Renal cortical epithelial cell (primary cell): ENCODE measurements around the gene RABGAP1. TPM values are rescaled to one million over a fixed set of nuclear protein-coding genes. Genes with fewer than 3 reads are reported as not detected.
A peak's percentile ranks its signal among the peaks of the same experiment; 100 is the strongest.

Source experiments
- DNase-seq: peaks from one replicate; pipeline ENCODE4 v3.0.0-alpha.2; 2011; ENCODE audit warnings: low read depth
- total RNA-seq: library from RNA; depleted of rRNA; stranded (reverse); fragments of >200 nt; gene quantifications from 2 replicates; pipeline ENCODE4 v1.2.3, GENCODE V29; 2014

RABGAP1 gene
- total RNA-seq, 1 donor from 2014 or later, result 56.8 TPM

- DNase-seq, result no peak
Observed at GRCh38 chr9:122944960-122945888, 4.4 kb downstream of the RABGAP1 start.

- DNase-seq, result no peak
Observed at GRCh38 chr9:122946461-122947005, 5.7 kb downstream of the RABGAP1 start.

- DNase-seq, result no peak
Observed at GRCh38 chr9:122948313-122948712, 7.5 kb downstream of the RABGAP1 start.

GRCh38 chr9:122949696-122950095, 8.9 kb downstream of the RABGAP1 start:
- DNase-seq, result no peak

- DNase-seq, result no peak
Observed at GRCh38 chr9:122950263-122950662, 9.4 kb downstream of the RABGAP1 start.

GRCh38 chr9:122951056-122951455, 10.2 kb downstream of the RABGAP1 start:
- no peak for DNase-seq

GRCh38 chr9:122954253-122954691, 13.5 kb downstream of the RABGAP1 start:
- DNase-seq, result peak; percentile 85

- no peak for DNase-seq
Observed at GRCh38 chr9:122955961-122956360, 15.1 kb downstream of the RABGAP1 start.

GRCh38 chr9:122961139-122961538, 20.3 kb downstream of the RABGAP1 start:
- DNase-seq, result no peak

GRCh38 chr9:122975196-122975595, 34.4 kb downstream of the RABGAP1 start:
- no peak for DNase-seq

GRCh38 chr9:122978601-122979000, 37.8 kb downstream of the RABGAP1 start:
- no peak for DNase-seq

GRCh38 chr9:122986010-122986409, 45.2 kb downstream of the RABGAP1 start:
- DNase-seq, result no peak

- no peak for DNase-seq
Observed at GRCh38 chr9:122988141-122988540, 47.3 kb downstream of the RABGAP1 start.

- DNase-seq, result no peak
Observed at GRCh38 chr9:122988920-122989621, 48.3 kb downstream of the RABGAP1 start.

- peak; percentile 97 for DNase-seq
Observed at GRCh38 chr9:122991370-122991830, 50.6 kb downstream of the RABGAP1 start.

- DNase-seq, result no peak
Observed at GRCh38 chr9:122996586-122996985, 55.8 kb downstream of the RABGAP1 start.

- DNase-seq, result no peak
Observed at GRCh38 chr9:122998448-122998847, 57.6 kb downstream of the RABGAP1 start.

- no peak for DNase-seq
Observed at GRCh38 chr9:123000371-123001068, 59.7 kb downstream of the RABGAP1 start.

- no peak for DNase-seq
Observed at GRCh38 chr9:123002754-123003153, 61.9 kb downstream of the RABGAP1 start.

- DNase-seq, result no peak
Observed at GRCh38 chr9:123003466-123003865, 62.6 kb downstream of the RABGAP1 start.

- no peak for DNase-seq
Observed at GRCh38 chr9:123005964-123006363, 65.1 kb downstream of the RABGAP1 start.

GRCh38 chr9:123007269-123007668, 66.4 kb downstream of the RABGAP1 start:
- DNase-seq, result no peak
